Epithelial cell of esophagus (primary cell): ENCODE results near the gene PIK3R1.
A peak's percentile ranks its signal among the peaks of the same experiment; 100 is the strongest.

ENCODE experiments used
- DNase-seq: peaks from one replicate; pipeline ENCODE4 v3.0.0; 2010; ENCODE audit warnings: low read depth
- H3K4me3 ChIP-seq: 2 replicates; pipeline ENCODE4 v1.5.1; 2011; ENCODE audit warnings: mild to moderate bottlenecking, low read length, control low read depth
- TF ChIP-seq, protein P1 (sequence below): IDR thresholded peaks from 2 replicates; pipeline ENCODE4 v1.5.1; 2011; ENCODE audit warnings: low read depth, mild to moderate bottlenecking, low read length, control low read depth, inconsistent platforms; ENCODE audit not compliant: insufficient read depth; ENCODE audit errors: missing control alignments

The PIK3R1 gene

DNA sequence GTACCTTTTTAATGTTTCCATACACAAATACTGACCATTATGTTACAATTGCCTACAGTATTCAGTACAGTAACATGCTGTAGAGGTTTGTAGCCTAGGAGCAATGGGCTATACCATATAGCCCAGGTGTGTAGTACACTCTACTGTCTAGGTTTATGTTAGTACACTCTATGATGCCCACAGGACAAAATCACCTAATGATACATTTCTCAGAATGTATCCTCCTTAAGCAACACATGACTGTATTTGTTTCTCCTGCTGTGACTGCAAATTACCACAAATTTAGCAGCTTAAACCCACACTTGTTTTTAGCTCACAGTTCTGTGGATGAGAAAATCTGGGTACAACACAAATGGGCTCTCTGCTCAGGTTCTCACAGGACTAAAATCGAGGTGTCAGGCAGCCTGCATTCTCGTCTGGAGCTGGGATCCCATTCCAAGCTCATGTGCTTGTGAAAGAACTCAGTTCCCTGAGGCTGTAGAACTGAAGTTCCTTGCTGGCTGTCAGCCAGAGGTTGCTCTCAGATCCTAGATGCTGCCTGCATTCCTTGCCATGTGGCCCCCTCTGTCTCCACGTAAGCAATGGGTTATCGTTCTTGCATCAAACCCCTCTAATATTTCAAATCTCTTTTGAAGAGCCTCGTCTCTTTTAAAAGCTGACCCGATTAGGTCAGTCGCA lies 38.6 kb upstream of the PIK3R1 start:
- TF ChIP-seq, protein P1, sequence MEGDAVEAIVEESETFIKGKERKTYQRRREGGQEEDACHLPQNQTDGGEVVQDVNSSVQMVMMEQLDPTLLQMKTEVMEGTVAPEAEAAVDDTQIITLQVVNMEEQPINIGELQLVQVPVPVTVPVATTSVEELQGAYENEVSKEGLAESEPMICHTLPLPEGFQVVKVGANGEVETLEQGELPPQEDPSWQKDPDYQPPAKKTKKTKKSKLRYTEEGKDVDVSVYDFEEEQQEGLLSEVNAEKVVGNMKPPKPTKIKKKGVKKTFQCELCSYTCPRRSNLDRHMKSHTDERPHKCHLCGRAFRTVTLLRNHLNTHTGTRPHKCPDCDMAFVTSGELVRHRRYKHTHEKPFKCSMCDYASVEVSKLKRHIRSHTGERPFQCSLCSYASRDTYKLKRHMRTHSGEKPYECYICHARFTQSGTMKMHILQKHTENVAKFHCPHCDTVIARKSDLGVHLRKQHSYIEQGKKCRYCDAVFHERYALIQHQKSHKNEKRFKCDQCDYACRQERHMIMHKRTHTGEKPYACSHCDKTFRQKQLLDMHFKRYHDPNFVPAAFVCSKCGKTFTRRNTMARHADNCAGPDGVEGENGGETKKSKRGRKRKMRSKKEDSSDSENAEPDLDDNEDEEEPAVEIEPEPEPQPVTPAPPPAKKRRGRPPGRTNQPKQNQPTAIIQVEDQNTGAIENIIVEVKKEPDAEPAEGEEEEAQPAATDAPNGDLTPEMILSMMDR = no peak
- H3K4me3 ChIP-seq = no peak overlapping the region
- DNase-seq = peak; percentile 40

DNA sequence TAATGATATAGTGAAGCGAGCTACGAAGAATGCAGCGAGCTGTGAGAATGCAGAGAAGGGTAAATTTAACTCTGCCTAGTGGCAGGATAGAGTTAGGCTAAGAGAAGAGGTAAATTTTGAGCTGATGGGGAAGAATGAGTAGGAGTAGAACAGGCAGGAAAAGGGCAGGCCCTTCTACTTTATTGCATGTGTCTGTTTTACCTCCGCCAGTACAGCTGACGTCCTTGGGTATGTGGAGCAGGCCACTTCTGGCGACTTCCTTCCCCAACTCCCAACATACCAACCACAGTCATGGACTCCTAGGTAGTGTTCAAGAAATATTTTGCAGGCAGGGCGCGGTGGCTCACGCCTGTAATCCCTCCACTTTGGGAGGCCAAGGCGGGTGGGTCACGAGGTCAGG lies 37.9 kb upstream of the PIK3R1 start:
- TF ChIP-seq, protein P1 = no peak
- no peak for DNase-seq
- H3K4me3 ChIP-seq = no peak overlapping the region

DNA sequence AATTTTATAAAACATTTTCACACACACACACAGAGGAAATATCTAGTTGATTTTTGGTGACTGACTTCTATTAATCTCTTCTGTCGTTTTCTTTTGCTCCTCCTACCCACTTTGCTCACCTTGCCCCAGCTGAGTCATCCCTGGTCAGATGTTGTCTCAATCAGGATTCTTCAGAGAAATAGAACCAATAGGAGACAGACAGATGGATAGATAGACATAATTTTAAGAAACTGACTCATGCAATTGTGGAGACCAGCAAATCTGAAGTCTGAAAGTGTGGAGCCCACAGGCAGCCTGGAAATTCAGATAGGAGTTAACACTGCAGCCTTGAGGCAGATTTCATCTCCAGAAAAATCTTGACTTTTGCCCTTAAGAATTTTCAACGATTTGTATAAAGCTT lies 37.0 kb upstream of the PIK3R1 start:
- TF ChIP-seq, protein P1 = no peak
- H3K4me3 ChIP-seq = no peak overlapping the region
- DNase-seq = peak; percentile 70

DNA sequence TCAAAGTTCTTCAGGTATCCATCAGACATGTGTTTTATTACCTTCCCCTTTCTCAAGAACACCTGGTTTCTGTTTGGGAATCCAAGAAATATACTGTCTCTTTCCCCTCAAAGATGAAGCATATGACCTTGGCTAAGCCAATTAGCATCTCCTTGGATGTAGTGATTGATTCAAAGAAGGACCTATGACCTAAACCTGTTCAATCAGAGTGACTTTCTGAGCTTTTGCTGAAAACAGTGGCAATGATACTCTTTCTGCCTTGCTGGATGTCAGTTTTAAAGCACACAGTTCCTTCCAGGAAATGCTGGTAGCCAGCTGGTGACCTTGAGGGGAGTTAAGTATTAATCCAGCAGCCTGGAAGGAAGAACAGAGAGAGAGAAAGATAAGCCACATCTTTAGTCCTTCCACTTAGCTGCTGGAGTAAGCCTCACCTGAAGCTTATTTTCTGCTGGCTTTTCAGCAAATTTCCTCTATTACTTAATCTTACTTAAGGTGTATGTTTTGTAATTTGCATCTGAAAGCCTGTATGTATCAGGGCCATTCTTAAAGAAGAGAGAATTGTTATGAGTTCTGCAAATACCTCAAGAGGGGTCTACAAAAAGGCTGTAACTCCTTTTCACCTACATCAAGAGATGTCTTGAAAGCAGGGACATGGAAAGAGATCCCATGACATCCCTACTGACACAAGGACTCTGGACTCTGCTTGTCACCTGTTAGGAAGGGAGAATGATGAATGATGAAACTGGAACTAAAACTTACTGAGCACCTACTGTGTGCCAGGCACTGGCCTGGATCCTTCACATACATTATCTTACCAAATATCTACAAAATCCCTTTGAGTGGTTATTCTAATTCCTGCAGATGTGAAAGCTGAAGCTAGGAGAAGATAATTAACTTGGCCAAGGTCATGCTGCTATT lies 35.2 kb upstream of the PIK3R1 start:
- TF ChIP-seq, protein P1 = no peak
- H3K4me3 ChIP-seq = no peak overlapping the region
- DNase-seq = no peak

DNA sequence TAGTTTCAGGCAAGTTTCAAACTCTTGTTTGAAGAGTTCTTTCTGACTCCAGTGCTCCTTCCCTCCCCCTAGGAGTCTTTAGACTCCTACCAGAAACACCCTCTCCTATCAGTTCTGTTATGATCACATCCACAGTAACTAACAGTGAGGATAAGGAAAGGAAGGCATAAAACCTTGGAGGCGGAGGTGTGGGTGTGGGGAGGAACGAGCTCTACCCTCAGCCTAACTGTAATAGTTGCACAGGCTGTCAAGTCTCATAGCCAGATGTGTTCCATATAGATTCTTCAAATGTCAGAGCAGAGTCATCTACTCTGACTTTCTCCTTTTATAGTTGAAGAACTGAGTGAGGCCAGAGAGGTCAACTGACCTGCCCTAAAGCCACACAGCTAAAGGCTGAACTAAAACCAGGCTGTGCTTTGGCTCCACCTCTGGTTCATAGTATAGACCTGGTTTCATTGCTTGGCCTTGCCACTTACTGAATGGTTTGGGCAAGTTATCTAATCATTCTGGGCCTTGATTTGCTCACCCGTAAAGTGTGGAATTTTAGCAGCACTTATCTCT lies 34.4 kb upstream of the PIK3R1 start:
- TF ChIP-seq, protein P1 = no peak
- H3K4me3 ChIP-seq = no peak overlapping the region
- DNase-seq = no peak

DNA sequence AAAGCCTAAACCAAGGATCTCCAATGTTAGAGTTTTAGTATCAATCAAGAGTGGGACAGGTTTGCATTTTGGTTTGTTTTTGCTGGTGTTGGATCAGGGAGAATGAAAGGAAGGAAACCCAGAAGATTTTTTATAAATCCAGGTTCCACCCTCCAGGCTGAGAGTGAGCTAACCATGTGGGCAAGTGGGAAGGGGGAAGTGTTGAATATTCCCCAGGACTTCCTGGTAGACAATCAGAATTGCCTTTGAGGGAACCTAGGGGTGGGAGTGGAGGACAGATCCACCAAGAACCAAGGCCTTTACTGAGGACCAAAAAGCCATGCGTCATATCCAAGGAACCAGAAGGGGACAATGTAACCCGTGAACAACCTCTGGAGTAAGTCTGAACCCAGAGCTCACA lies 33.5 kb upstream of the PIK3R1 start:
- TF ChIP-seq, protein P1 = no peak
- no peak overlapping the region for H3K4me3 ChIP-seq
- DNase-seq = no peak
